Adrenal gland (tissue), 5 donors: ENCODE results near the gene TBCEL.

Experiments used
- POLR2A ChIP-seq, 2 donors: fragments of 450-650 bp; IDR thresholded peaks; one replicate each; pipeline ENCODE4 v1.6.1; 2017; ENCODE audit warnings: antibody characterized with exemption in 2 of 2, mild to moderate bottlenecking in 2 of 2, moderate library complexity in 1 of 2
- TF ChIP-seq, protein P1 (sequence below), 6 experiments: fragments of 450-650 bp in 4 of 6; fragments of 200-600 bp in 2 of 6; sonication (generic) in 1 of 6; IDR thresholded peaks; 1 replicate in 5 of 6; 2 replicates in 1 of 6; pipeline versions ENCODE4 v1.5.1 to v1.8.0; 2016 to 2021; ENCODE audit warnings: antibody characterized with exemption in 6 of 6, mild to moderate bottlenecking in 2 of 6, moderate library complexity in 1 of 6
- donor health status: DM: no; HTN: no; CAD: no.

DNA sequence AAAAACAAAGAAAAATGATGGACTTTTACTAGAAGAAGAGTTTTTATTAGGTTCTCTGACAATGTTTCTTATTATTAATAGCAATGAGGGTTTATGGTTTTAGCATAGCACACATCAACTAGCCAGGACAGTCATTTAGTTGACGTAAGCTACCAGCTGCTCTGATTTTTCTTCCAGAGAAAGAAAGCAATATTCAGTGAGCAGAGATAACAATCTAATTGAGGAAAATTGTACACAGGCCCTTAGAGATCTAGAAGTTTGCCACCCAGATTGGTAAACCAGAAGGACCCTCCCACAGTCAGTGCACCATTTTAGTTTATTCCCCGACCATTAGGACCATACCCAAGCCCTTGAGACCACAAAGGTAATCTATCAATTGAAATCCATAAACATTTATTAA is 28.7 kb upstream of the TBCEL start:
- no peak for TF ChIP-seq POLR2A (IDR thresholded peaks at IDR 0.05)
- TF ChIP-seq, protein P1, sequence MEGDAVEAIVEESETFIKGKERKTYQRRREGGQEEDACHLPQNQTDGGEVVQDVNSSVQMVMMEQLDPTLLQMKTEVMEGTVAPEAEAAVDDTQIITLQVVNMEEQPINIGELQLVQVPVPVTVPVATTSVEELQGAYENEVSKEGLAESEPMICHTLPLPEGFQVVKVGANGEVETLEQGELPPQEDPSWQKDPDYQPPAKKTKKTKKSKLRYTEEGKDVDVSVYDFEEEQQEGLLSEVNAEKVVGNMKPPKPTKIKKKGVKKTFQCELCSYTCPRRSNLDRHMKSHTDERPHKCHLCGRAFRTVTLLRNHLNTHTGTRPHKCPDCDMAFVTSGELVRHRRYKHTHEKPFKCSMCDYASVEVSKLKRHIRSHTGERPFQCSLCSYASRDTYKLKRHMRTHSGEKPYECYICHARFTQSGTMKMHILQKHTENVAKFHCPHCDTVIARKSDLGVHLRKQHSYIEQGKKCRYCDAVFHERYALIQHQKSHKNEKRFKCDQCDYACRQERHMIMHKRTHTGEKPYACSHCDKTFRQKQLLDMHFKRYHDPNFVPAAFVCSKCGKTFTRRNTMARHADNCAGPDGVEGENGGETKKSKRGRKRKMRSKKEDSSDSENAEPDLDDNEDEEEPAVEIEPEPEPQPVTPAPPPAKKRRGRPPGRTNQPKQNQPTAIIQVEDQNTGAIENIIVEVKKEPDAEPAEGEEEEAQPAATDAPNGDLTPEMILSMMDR (IDR thresholded peaks at IDR 0.05), result no peak
